ENCODE measurements around the gene DDX25. TPM values are rescaled to one million over a fixed set of nuclear protein-coding genes. Genes with fewer than 3 reads are reported as not detected.

DDX25 gene
- total and polyA plus RNA-seq, 2 of the 8 experiments (the other 6 are each of a cell fraction or from before 2014, with no cell fraction given), result 17.6 to 17.9 TPM

DNA sequence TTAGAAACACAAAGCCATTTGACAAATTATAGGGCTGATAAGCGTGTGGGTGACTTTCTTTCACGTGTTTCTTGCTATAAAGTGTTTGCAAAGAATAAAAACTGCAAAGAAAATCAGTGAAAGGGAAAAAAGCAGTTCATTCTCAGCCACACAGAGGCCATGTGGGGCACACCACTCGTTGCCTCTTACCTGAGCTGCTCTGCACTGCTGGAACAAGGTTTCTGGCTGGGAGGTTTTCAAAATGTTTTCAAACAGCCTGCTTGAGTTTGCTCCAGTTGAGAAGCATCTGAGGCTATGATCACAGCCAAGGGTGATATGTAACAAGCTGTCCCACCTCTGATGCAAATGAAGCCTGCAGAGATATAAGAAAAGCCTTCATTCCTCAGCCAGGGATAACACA lies 26.8 kb downstream of the DDX25 start:
- DNase-seq (ENCODE audit: low read depth in 1 of 2, low spot score in 2 of 2), result no peak
- no peak overlapping the region for H2BK120ac ChIP-seq (replicated peaks; ENCODE audit: low read depth, low read length)
- no peak overlapping the region for H4K91ac ChIP-seq (replicated peaks; ENCODE audit: insufficient read length, low read length)
- no peaks in the 10 kb centered on the region for H3K23me2 ChIP-seq (ENCODE audit: low read depth, low read length)
- TF ChIP-seq, protein P1, sequence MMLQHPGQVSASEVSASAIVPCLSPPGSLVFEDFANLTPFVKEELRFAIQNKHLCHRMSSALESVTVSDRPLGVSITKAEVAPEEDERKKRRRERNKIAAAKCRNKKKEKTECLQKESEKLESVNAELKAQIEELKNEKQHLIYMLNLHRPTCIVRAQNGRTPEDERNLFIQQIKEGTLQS (IDR thresholded peaks at IDR 0.05; ENCODE audit: insufficient read depth, low read depth, low read length), result no peak
- TF ChIP-seq BCL11A (IDR thresholded peaks at IDR 0.05; ENCODE audit: low read depth in 2 of 2, low read length in 2 of 2), result no peak
- TF ChIP-seq JUN (IDR thresholded peaks at IDR 0.05; ENCODE audit: low read depth, low read length), result no peak
- TF ChIP-seq MAFK (IDR thresholded peaks at IDR 0.05; ENCODE audit: low read depth, low read length), result no peak
- no peak for TF ChIP-seq ASH2L (IDR thresholded peaks at IDR 0.05; ENCODE audit: low read length)
- no peak for TF ChIP-seq TAF1 (IDR thresholded peaks at IDR 0.05; ENCODE audit: low read depth, low read length)
- TF ChIP-seq GABPA (IDR thresholded peaks at IDR 0.05; ENCODE audit: borderline replicate concordance, insufficient read depth, low read length), result no peak
- TF ChIP-seq SAP30 (IDR thresholded peaks at IDR 0.05; ENCODE audit: insufficient read depth, insufficient replicate concordance, low read length), result no peak
- no peak for TF ChIP-seq FOSL1 (IDR thresholded peaks at IDR 0.05; ENCODE audit: insufficient read depth, low read depth, low read length)
- TF ChIP-seq JUND (IDR thresholded peaks at IDR 0.05; ENCODE audit: low read length), result no peak
- WGBS, 2 experiments (ENCODE audit: extremely low coverage in 1 of 2, insufficient coverage in 1 of 2, insufficient read length in 1 of 2, insufficient replicate concordance in 2 of 2, low coverage in 1 of 2, low lambda C conversion rate in 2 of 2, missing lambda C conversion rate in 1 of 2), result 72% methylated on average over 3 of the region's 3 CpGs; no CpG with 5 or more reads in 1 of the 2 experiments
- POLR2A ChIA-PET (ENCODE audit: partially characterized antibody), result interaction anchor here (1.1 to 1.4 kb wide), 2 partner anchors 30 to 198 kb away, joined by 3 read pairs; no protein-coding TSS in a partner anchor
- no peak overlapping the region for H3K18ac ChIP-seq (ENCODE audit: extremely low read depth, low read length)
- FAIRE-seq, result peak; percentile 24
- H2BK15ac ChIP-seq (ENCODE audit: low read length), result no peak overlapping the region
- peaks cover 6 to 14% (median 11%) of the 10 kb centered on the region in 4 experiments for H3K4me1 ChIP-seq (replicated peaks in 1 of 4; ENCODE audit: control insufficient read depth in 3 of 4, insufficient read depth in 4 of 4, low read length in 3 of 4)
- no peak overlapping the region for H3K27ac ChIP-seq (ENCODE audit: low read depth, low read length)
- no peak overlapping the region for H3K4ac ChIP-seq (replicated peaks; ENCODE audit: insufficient read length, low read depth, low read length)
- peaks cover 0 to 6% (median 2%) of the 10 kb centered on the region in 4 experiments; a peak in 2 of 7 replicates for H3K27me3 ChIP-seq (replicated peaks in 1 of 4; ENCODE audit: control insufficient read depth in 3 of 4, extremely low read depth in 1 of 4, insufficient read depth in 3 of 4, low read length in 3 of 4)
- no peaks in the 10 kb centered on the region for H3K79me2 ChIP-seq (ENCODE audit: control insufficient read depth in 1 of 2, insufficient read depth in 2 of 2, low read length in 2 of 2)
- CTCF ChIA-PET (ENCODE audit: partially characterized antibody), result interaction anchor here (1.1 to 7.0 kb wide), 8 partner anchors 11 to 263 kb away, joined by 3 to 76 read pairs (median 10); partner anchors contain the start of gene VSIG10L2
- no peaks in the 10 kb centered on the region for H3K9me3 ChIP-seq (ENCODE audit: insufficient read depth in 2 of 2, low read depth in 1 of 2, low read length in 1 of 2)
- H3K56ac ChIP-seq (replicated peaks; ENCODE audit: insufficient read length, low read depth, low read length), result no peak overlapping the region
- no peak overlapping the region for H4K5ac ChIP-seq (ENCODE audit: insufficient read length, low read depth, low read length)
- H4K8ac ChIP-seq (ENCODE audit: extremely low read depth, insufficient read depth, low read length), result no peak overlapping the region
- no peak overlapping the region for H2BK12ac ChIP-seq (ENCODE audit: low read depth, low read length)
- H2AK5ac ChIP-seq (ENCODE audit: low read depth, low read length), result no peak overlapping the region
- no peaks in the 10 kb centered on the region for H4K20me1 ChIP-seq (replicated peaks in 1 of 2; ENCODE audit: control insufficient read depth in 1 of 2, insufficient read depth in 2 of 2, low read length in 2 of 2)
- H3K9ac ChIP-seq (replicated peaks in 1 of 4; ENCODE audit: extremely low read depth in 1 of 4, low read depth in 3 of 4, low read length in 3 of 4), result no peak overlapping the region
- no peak overlapping the region for H2BK5ac ChIP-seq (ENCODE audit: low read depth, low read length)
- no peaks in the 10 kb centered on the region for H3K36me3 ChIP-seq (ENCODE audit: control insufficient read depth in 2 of 4, insufficient read depth in 4 of 4, low read length in 3 of 4)
- H3K23ac ChIP-seq (ENCODE audit: insufficient read length), result no peak overlapping the region
- no peak overlapping the region for H3K14ac ChIP-seq (ENCODE audit: insufficient read length)
- no peak overlapping the region for H3K4me2 ChIP-seq (ENCODE audit: insufficient read depth in 1 of 2, low read depth in 2 of 2, low read length in 2 of 2)
- no peak overlapping the region for H2BK20ac ChIP-seq (ENCODE audit: low read length)
- H2AFZ ChIP-seq (ENCODE audit: low read length), result no peak overlapping the region
- H3K4me3 ChIP-seq (ENCODE audit: extremely low read depth in 1 of 4, insufficient read depth in 2 of 4, low read depth in 3 of 4, low read length in 4 of 4), result no peak overlapping the region
- no peaks in the 10 kb centered on the region for H3K79me1 ChIP-seq (ENCODE audit: low read depth, low read length)
